Measurements from ENCODE around the gene SPEM3.

DNA sequence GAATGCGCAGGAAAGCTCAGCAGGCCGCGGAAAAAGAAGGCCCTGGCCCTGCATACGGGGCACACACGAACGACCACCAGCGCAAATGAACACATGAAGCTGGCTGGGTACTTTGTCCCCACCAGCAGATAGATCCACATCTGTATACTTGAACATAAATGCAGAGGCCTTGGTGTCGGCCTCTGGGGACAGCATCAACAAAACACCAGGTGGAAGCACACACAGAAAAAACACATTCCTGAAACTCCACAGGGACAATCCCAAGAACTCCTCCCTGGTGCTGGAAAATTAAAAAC, 51.4 kb downstream of the SPEM3 start:
- TF ChIP-seq, protein P1, sequence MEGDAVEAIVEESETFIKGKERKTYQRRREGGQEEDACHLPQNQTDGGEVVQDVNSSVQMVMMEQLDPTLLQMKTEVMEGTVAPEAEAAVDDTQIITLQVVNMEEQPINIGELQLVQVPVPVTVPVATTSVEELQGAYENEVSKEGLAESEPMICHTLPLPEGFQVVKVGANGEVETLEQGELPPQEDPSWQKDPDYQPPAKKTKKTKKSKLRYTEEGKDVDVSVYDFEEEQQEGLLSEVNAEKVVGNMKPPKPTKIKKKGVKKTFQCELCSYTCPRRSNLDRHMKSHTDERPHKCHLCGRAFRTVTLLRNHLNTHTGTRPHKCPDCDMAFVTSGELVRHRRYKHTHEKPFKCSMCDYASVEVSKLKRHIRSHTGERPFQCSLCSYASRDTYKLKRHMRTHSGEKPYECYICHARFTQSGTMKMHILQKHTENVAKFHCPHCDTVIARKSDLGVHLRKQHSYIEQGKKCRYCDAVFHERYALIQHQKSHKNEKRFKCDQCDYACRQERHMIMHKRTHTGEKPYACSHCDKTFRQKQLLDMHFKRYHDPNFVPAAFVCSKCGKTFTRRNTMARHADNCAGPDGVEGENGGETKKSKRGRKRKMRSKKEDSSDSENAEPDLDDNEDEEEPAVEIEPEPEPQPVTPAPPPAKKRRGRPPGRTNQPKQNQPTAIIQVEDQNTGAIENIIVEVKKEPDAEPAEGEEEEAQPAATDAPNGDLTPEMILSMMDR (conservative IDR thresholded peaks at IDR 0.05; ENCODE audit: low read depth, low read length) = no peak
- TF ChIP-seq CHD1 (IDR thresholded peaks at IDR 0.05; ENCODE audit: low read depth, low read length) = no peak
- TF ChIP-seq, protein P2, sequence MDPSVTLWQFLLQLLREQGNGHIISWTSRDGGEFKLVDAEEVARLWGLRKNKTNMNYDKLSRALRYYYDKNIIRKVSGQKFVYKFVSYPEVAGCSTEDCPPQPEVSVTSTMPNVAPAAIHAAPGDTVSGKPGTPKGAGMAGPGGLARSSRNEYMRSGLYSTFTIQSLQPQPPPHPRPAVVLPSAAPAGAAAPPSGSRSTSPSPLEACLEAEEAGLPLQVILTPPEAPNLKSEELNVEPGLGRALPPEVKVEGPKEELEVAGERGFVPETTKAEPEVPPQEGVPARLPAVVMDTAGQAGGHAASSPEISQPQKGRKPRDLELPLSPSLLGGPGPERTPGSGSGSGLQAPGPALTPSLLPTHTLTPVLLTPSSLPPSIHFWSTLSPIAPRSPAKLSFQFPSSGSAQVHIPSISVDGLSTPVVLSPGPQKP (IDR thresholded peaks at IDR 0.05; ENCODE audit: borderline replicate concordance, low read depth, low read length) = no peak
- TF ChIP-seq POLR2A (IDR thresholded peaks at IDR 0.05; ENCODE audit: low read depth, low read length) = no peak
- no peak for TF ChIP-seq RAD21 (IDR thresholded peaks at IDR 0.05; ENCODE audit: low read length)
- no peak for TF ChIP-seq NFE2L2 (IDR thresholded peaks at IDR 0.05; ENCODE audit: low read depth, low read length)
